Thymus (tissue), 11 donors: ENCODE measurements around the gene NRIP3. TPM values are rescaled to one million over a fixed set of nuclear protein-coding genes. Genes with fewer than 3 reads are reported as not detected.
"Not testable (repeated sequence)": the region's sequence is repeated elsewhere in the genome, so short reads cannot be mapped to it uniquely, and the experiment has no call there.

Source experiments
- DNase-seq, 9 donors: peaks; one replicate each; pipeline ENCODE4 v3.0.0-alpha.2; 2013; ENCODE audit warnings: low spot score in 9 of 9, low read depth in 6 of 9, missing footprints in 1 of 9
- H3K27ac ChIP-seq, 2 donors: one replicate each; pipeline ENCODE4 v1.5.1; 2013; ENCODE audit warnings: control low read depth in 1 of 2, low read depth in 1 of 2, low read length in 1 of 2, mild to moderate bottlenecking in 1 of 2, moderate library complexity in 1 of 2
- H3K27me3 ChIP-seq, 2 donors: one replicate each; pipeline ENCODE4 v1.5.1; 2013; ENCODE audit warnings: low read length in 1 of 2; ENCODE audit not compliant: control insufficient read depth in 2 of 2, insufficient read depth in 1 of 2
- H3K36me3 ChIP-seq, 2 donors: one replicate each; pipeline ENCODE4 v1.5.1; 2013; ENCODE audit warnings: low read length in 1 of 2, mild to moderate bottlenecking in 1 of 2, moderate library complexity in 1 of 2; ENCODE audit not compliant: control insufficient read depth in 2 of 2, insufficient read depth in 2 of 2
- H3K4me1 ChIP-seq, 2 donors: one replicate each; pipeline ENCODE4 v1.5.1; 2013; ENCODE audit warnings: low read length in 2 of 2; ENCODE audit not compliant: control insufficient read depth in 2 of 2, insufficient read depth in 2 of 2
- H3K4me3 ChIP-seq, 2 donors: one replicate each; pipeline ENCODE4 v1.5.1; 2013; ENCODE audit warnings: low read length in 2 of 2, control low read depth in 1 of 2, mild to moderate bottlenecking in 1 of 2
- H3K9me3 ChIP-seq, 2 donors: one replicate each; pipeline ENCODE4 v1.5.1; 2013; ENCODE audit warnings: low read length in 1 of 2, mild to moderate bottlenecking in 1 of 2; ENCODE audit not compliant: control insufficient read depth in 2 of 2, insufficient read depth in 1 of 2
- WGBS: extraction: QIAGEN DNeasy Blood & Tissue Kit; methylation state at CpG from one replicate; pipeline ENCODE4 v1.1.7; 2013; 5-methylcytosine and 5-hydroxymethylcytosine counted together
- polyA plus RNA-seq: library from polyadenylated mRNA; stranded (reverse); fragments of 200-250 nt; gene quantifications from one replicate; pipeline ENCODE4 v1.2.3, GENCODE V29; 2013
- total RNA-seq: library from RNA; stranded (reverse); fragments of 120-200 nt; gene quantifications from one replicate; pipeline ENCODE4 v1.2.4, GENCODE V29; 2013
- donor health status: healthy.

The NRIP3 gene
- total and polyA plus RNA-seq, 2 donors: 0.80 to 1.2 TPM

GRCh38 chr11:9020916-9021315, 17.1 kb upstream of the NRIP3 start:
- no peak overlapping the region for H3K4me3 ChIP-seq
- WGBS: 94% methylated on average over 8 of the region's 8 CpGs
- H3K9me3 ChIP-seq: no peaks in the 10 kb centered on the region
- DNase-seq: no peak
- H3K27me3 ChIP-seq: no peaks in the 10 kb centered on the region
- H3K27ac ChIP-seq: no peak overlapping the region
- H3K4me1 ChIP-seq: no peaks in the 10 kb centered on the region
- no peaks in the 10 kb centered on the region for H3K36me3 ChIP-seq

DNA sequence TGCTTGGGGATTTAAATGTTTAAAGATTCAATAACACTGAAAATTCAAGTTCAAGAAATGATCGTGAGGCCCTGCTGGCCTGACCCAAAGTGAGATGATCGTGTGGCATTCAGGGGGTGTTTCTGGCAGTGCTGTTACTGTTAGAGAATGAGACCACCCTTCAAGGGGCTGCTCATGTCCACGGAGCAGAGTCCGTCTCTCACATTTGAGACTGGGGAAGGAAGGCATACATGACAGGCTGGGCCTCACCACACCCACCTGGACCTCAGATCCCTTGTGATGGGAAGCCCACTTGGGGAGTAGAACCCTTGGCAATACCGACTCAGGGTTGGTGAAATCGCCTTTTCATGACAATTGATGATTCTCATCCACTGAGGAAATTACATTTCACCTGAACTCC, 16.1 kb upstream of the NRIP3 start:
- H3K27ac ChIP-seq: no peak overlapping the region
- no peaks in the 10 kb centered on the region for H3K4me1 ChIP-seq
- DNase-seq: no peak
- H3K27me3 ChIP-seq: no peaks in the 10 kb centered on the region
- H3K4me3 ChIP-seq: no peak overlapping the region
- H3K36me3 ChIP-seq: no peaks in the 10 kb centered on the region
- H3K9me3 ChIP-seq: no peaks in the 10 kb centered on the region
- 97% methylated on average over 6 of the region's 6 CpGs for WGBS

DNA sequence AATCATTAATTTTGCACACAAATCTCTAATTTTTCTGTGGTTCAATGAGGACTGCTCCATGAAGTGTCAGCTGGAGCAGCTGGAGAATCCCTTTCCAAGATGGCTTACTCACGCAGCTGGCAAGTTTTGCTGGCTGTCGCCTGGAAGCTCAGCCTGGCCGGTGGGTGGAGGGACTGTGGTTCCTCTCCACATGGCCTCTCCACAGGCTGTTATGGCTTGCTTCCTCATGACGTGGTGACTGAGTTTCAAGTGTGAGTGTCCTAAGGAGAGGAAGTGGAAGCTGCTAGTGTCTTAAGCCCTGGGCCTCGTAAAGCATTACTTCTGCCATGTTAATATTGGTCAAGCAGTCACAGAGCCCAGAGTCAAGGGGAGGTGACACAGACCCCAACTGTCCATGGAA, 14.0 kb upstream of the NRIP3 start:
- WGBS: 81% methylated on average over 5 of the region's 5 CpGs
- no peaks in the 10 kb centered on the region for H3K4me1 ChIP-seq
- DNase-seq: peak in 1 of 9 donors; percentile 23
- no peak overlapping the region for H3K27ac ChIP-seq
- no peaks in the 10 kb centered on the region for H3K36me3 ChIP-seq
- no peaks in the 10 kb centered on the region for H3K9me3 ChIP-seq
- H3K4me3 ChIP-seq: no peak overlapping the region
- H3K27me3 ChIP-seq: no peaks in the 10 kb centered on the region

GRCh38 chr11:9016916-9017642, 13.3 kb upstream of the NRIP3 start:
- Histone ChIP-seq H3K4me1 (no peaks in the 10 kb centered on the region), H3K9me3 (no peaks in the 10 kb centered on the region), H3K4me3 (no peak overlapping the region), H3K36me3 (no peaks in the 10 kb centered on the region), H3K27ac (no peak overlapping the region), H3K27me3 (no peaks in the 10 kb centered on the region)
- WGBS: 62% methylated on average over 6 of the region's 6 CpGs
- no peak for DNase-seq

DNA sequence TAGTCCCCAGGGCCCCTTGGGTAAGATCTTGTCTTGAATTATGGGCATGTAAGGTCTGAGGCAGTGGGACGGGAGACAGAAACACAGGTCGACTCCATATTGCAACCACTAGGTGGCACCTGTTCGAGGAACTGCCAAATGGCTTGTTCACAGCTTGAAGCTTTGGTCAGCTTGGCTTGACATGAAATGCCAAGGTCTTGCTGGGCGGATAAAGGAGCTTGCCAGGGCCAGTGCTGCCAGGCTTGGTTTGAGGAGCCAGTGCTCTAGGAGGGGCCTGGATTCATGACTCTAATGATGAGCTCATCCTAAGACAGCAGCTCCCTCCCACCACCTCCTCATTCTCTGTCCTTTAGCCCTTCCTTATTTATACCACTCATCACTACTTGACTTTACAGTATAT, 11.9 kb upstream of the NRIP3 start:
- H3K4me1 ChIP-seq: no peaks in the 10 kb centered on the region
- no peaks in the 10 kb centered on the region for H3K27me3 ChIP-seq
- no peaks in the 10 kb centered on the region for H3K9me3 ChIP-seq
- 28% methylated on average over 4 of the region's 4 CpGs for WGBS
- no peak overlapping the region for H3K27ac ChIP-seq
- H3K4me3 ChIP-seq: no peak overlapping the region
- DNase-seq: peak in 7 of 9 donors; percentile 34 to 78 (median 51)
- no peaks in the 10 kb centered on the region for H3K36me3 ChIP-seq

DNA sequence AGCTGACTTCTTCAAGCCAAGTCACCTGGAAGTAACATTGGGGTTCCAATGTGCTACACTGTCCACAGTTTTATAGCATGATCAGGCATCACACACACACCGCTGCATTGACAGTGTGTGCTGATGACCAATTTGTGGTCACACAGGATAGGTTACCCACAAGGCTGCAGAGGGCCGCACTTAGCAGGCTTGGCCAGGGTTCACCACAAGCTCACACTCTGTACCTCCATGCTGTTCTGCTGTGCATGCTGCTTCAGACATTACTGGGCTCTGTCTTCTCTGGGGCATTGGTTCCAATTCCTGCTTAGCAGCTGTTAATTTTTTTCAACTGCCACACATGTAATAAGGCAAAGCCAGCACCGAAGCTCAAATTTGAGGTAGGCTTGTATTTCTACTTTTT, 11.0 kb upstream of the NRIP3 start:
- DNase-seq: no peak
- Histone ChIP-seq H3K27me3 (no peaks in the 10 kb centered on the region), H3K36me3 (no peaks in the 10 kb centered on the region), H3K4me3 (no peak overlapping the region), H3K27ac (no peak overlapping the region), H3K4me1 (no peaks in the 10 kb centered on the region), H3K9me3 (no peaks in the 10 kb centered on the region)
- WGBS: 98% methylated on average over 3 of the region's 3 CpGs

DNA sequence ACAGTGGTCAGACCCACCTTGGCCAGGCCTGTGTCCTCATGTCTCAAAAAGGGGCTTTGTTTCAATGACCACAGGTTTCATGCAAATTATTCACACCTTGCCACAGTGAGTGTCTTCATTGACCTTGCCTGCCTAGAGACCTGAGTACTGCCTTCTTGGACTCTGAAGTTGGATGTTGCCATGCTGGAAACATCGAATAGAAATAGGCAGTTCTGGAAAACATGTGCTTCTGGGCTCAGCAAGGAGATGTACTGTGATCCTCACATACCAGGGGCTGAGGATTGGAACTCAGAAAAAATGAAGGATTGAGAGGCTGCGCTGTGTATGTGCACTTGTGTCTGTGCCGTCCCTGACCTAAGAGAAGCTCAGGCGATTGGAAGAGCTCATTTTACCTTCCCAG, 9.6 kb upstream of the NRIP3 start:
- WGBS: 97% methylated on average over 4 of the region's 4 CpGs
- Histone ChIP-seq H3K27me3 (no peaks in the 10 kb centered on the region), H3K4me3 (no peak overlapping the region), H3K36me3 (no peaks in the 10 kb centered on the region), H3K9me3 (no peaks in the 10 kb centered on the region), H3K27ac (no peak overlapping the region), H3K4me1 (no peaks in the 10 kb centered on the region)
- DNase-seq: no peak

GRCh38 chr11:9009538-9009937, 5.7 kb upstream of the NRIP3 start:
- H3K4me1 ChIP-seq, H3K36me3 ChIP-seq, H3K4me3 ChIP-seq, H3K27ac ChIP-seq, H3K9me3 ChIP-seq, DNase-seq: not testable (repeated sequence)
- 100% methylated on average over 1 of the region's 1 CpG for WGBS
- H3K27me3 ChIP-seq: peaks cover 13 to 32% of the 10 kb centered on the region in 2 donors

- peaks cover 9 to 11% of the 10 kb centered on the region in 2 donors for H3K4me1 ChIP-seq
- peaks cover 19 to 41% of the 10 kb centered on the region in 2 donors for H3K27me3 ChIP-seq
- WGBS: 90% methylated on average over 1 of the region's 1 CpG
- H3K27ac ChIP-seq: no peak overlapping the region
- no peaks in the 10 kb centered on the region for H3K36me3 ChIP-seq
- H3K4me3 ChIP-seq: no peak overlapping the region
- DNase-seq: no peak
- H3K9me3 ChIP-seq: no peaks in the 10 kb centered on the region
Observed at GRCh38 chr11:9008661-9009060, 4.9 kb upstream of the NRIP3 start.
